ENCODE results near the gene TFPI.
A peak's percentile ranks its signal among the peaks of the same experiment; 100 is the strongest.

The TFPI gene

GRCh38 chr2:187461294-187462261 lies 92.7 kb downstream of the TFPI start:
- DNase-seq = no peak

- DNase-seq = no peak
Measured at GRCh38 chr2:187459256-187459655, 95.0 kb downstream of the TFPI start.

- DNase-seq = peak; percentile 41
Measured at GRCh38 chr2:187453078-187453641, 101.1 kb downstream of the TFPI start.

- no peak for DNase-seq
Measured at GRCh38 chr2:187451510-187451909, 102.7 kb downstream of the TFPI start.

- DNase-seq = no peak
Measured at GRCh38 chr2:187447336-187447735, 106.9 kb downstream of the TFPI start.

- DNase-seq = no peak
Measured at GRCh38 chr2:187446711-187447110, 107.5 kb downstream of the TFPI start.

DNA sequence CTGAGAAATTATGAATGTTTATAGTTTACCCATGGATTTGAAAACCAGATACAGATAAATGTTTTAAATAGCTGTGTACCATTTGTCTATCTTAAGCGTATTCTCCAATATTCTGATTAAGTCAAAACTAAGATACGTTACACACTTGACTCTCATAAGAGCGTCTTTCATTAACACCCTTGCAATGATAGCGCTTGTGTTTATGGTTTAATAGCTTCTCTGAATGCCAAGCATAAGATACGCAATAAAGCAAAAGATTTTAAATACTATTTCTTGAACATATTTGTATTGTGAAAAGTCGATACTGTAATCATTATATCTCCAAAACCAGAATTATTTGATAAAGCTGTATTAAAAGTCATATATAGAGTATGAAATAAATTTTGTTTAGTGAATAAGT lies 109.2 kb downstream of the TFPI start:
- no peak for DNase-seq

GRCh38 chr2:187442778-187443177 lies 111.5 kb downstream of the TFPI start:
- no peak for DNase-seq

GRCh38 chr2:187442378-187442777 lies 111.9 kb downstream of the TFPI start:
- DNase-seq = peak; percentile 2

DNA sequence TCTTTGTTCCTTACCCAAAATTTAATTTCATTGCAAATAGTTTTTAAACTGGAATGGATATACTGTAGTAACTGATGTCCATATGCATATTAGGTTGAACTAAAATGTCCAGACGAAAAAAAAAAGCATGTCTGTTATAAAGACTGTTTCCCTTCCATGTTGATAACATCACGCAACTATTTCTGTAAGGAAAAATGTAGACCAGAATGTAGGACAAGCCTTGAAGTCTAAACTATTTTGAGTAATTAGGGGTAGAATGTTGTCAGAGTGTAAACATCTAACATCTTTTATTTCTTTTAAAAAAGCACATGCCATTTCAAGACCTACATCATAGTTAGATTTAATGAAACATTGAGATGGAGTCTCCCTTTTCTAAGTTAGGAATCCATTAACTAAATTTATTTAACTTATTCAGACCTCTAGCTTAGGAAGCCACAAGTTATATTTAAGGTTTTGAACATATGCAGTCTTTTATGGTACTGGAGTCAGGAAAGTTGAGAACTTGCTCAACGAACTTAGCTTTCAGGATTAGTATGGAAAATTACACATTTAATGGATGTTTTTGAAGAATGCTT lies 114.0 kb downstream of the TFPI start:
- DNase-seq = no peak

- DNase-seq = no peak
Measured at GRCh38 chr2:187438455-187438854, 115.8 kb downstream of the TFPI start.

- no peak for DNase-seq
Measured at GRCh38 chr2:187435756-187436155, 118.5 kb downstream of the TFPI start.

DNA sequence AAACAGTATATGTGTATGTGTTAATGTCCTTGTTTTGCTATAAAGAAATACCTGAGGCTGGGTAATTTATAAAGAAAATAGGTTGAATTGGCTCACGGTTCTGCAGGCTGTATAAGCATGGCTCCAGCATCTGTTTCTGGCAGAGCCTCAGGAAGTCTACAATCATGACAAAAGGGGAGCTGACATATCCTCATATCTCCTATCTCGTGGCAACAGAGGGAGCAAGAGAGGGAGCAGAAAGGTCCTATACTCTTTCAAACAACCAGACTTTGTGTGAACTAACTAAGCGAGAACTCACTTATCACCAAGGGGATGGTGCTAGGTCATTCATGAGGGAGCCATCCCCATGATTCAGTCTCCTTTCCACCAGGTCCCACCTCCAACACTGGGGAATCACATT lies 119.2 kb downstream of the TFPI start:
- DNase-seq = no peak

DNA sequence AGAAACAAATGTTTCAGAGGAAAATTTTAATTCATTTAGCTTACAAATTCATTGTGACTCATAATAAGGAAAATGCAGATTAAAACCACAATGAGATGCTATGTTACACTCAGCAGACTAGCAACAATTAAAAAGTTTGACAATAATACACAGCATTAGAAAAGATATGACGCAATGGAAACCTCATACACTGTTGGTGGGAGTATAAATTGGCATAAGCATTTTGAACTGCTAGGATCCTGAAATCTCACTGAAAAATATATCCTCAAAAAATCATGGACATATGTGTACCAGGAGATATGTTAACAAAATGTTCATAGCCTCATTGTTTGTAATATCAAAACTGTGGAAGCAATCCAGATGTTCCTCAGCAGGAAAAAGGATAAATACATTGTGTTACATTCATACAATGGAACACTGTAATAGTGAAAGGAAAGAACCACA lies 119.9 kb downstream of the TFPI start:
- peak; percentile 7 for DNase-seq

DNA sequence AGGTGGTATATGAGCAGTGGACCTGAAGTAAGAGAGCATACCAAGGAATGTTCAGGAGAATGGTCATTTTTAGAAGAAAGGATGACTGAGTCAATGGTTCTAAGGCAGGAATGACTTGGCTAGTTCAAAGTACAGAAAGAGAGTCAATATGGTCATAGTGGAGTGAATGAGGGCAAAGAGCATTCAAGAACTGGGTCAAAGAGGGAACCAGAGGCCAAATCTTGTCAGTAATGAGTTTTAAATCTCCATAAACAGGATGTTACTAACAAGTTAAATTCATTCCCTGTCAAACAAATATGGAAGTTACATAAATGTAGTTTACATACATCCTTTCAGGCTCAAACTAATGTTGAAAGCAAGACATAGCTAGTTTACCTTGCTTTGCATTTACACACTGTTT lies 122.3 kb downstream of the TFPI start:
- no peak for DNase-seq

DNA sequence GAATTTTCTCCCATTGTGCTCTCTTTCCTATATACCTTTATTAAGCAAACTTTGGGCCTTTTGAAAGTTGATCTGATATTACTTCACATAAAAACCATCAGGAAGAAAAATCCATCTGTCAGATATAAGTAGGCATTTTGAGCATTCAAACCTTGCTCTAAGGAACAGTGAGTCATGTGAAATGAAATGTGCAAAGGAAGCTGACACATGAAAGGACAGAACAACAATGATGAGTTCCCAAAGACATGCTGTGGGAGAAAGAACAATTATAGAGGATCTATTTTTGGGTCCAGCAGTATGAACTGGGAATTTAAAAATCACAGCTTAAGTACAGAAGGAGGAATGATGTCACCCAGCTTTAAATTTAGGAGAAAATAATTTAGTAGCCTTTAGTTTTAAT lies 124.2 kb downstream of the TFPI start:
- peak; percentile 72 for DNase-seq

DNA sequence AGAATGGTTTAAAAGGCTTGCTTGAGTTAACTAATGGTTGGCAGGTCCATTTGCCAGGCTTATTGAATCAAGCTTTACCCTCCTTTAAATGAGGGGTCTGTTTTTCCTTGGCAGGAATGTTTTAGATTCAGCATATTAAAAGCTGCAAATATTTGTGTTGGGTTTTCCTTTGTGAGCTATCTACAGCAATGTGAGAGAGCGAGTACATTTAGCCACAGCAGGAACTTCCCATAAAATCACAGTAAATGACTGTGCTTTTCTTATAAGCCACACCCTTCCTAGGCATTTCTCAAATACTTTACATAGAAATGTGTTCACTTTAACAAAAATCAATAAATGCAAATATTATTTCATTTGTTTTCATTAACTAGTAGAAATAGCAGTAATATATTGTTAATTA lies 130.1 kb downstream of the TFPI start:
- DNase-seq = no peak

DNA sequence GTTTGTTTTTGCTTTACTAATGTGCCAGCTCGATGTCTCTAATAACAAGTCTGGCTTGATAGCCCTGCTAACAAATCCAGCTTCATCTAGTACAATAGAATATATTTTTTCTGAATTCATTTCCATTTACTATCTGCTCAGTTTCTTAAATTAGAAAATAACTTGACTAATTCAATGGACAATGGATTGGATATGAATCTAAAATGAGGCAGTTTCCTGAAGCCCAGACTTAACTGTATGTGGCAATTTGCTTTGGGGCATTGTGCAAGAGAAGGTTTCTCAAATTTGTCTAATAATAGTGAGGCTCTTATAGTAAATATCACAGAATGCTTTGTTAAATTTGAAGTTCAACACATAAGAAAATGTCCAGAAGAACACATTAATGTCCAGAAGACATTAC lies 132.0 kb downstream of the TFPI start:
- no peak for DNase-seq

DNA sequence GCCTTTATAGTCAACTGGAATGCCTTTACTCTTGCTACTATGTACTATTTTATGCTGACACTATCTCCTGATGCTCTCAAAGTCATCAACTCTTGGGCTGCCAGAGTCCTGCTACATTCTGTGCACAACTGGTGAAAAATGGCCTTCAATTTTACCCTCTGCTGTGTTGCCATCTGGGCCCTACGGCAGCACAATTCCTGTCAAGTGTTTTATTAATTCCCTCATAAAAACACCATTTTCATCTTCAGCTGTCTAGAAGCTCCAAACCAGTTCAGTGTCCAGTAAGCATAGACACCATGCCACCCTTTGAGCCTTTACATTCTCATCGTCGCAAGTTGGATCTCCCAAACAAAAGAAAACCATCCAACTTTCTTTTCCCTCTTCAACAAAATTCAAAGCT lies 132.7 kb downstream of the TFPI start:
- no peak for DNase-seq

DNA sequence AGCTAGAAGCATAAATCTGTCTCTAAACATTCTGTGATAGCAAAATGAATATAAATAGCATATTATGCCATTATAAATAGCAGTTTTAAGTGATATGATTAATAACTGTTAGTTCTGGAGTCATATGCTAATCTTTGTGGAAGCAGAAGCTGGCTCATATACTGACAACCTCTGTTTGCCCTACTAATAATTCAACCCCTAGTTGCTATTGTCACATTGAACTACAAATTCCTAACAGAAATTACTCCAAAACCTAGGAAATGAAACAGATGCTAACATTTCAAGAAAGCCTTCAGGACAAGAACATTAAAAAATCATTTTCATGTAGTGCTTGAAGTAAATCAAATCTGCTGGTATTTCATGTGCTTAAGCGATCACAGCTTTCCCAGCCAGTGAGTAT lies 134.4 kb downstream of the TFPI start:
- no peak for DNase-seq

- no peak for DNase-seq
Measured at GRCh38 chr2:187415449-187415848, 138.8 kb downstream of the TFPI start.
